GM18526 (cell line): ENCODE measurements around the gene GJD3.

ENCODE experiments used
- POLR2A ChIP-seq: IDR thresholded peaks from 3 replicates; pipeline ENCODE4 v1.6.1; 2011; ENCODE audit not compliant: insufficient read length; ENCODE audit errors: extremely low read depth

Gene GJD3

GRCh38 chr17:40369923-40370322, 5.4 kb upstream of the GJD3 start:
- TF ChIP-seq POLR2A: no peak

- TF ChIP-seq POLR2A: no peak
These were observed 2.5 kb upstream of the GJD3 start for GRCh38 chr17:40366861-40367518.

GRCh38 chr17:40366076-40366860, 1.7 kb upstream of the GJD3 start:
- TF ChIP-seq POLR2A: no peak

- TF ChIP-seq POLR2A: no peak
These were observed 369 bp upstream of the GJD3 start for GRCh38 chr17:40364906-40365305.

- no peak for TF ChIP-seq POLR2A
These were observed 1.3 kb downstream of the GJD3 start for GRCh38 chr17:40363111-40363827.

GRCh38 chr17:40362696-40363110, 1.8 kb downstream of the GJD3 start:
- no peak for TF ChIP-seq POLR2A

- no peak for TF ChIP-seq POLR2A
These were observed 2.4 kb downstream of the GJD3 start for GRCh38 chr17:40361925-40362695.

GRCh38 chr17:40361063-40361924, 3.2 kb downstream of the GJD3 start:
- TF ChIP-seq POLR2A: no peak

- no peak for TF ChIP-seq POLR2A
These were observed 4.4 kb downstream of the GJD3 start for GRCh38 chr17:40360091-40360490.

GRCh38 chr17:40358323-40359038, 6.1 kb downstream of the GJD3 start:
- no peak for TF ChIP-seq POLR2A

GRCh38 chr17:40356990-40357881, 7.3 kb downstream of the GJD3 start:
- no peak for TF ChIP-seq POLR2A

GRCh38 chr17:40355804-40356758, 8.5 kb downstream of the GJD3 start:
- no peak for TF ChIP-seq POLR2A
